Bronchial epithelial cell (primary cell): ENCODE data around the gene C10orf143. TPM values are rescaled to one million over a fixed set of nuclear protein-coding genes. Genes with fewer than 3 reads are reported as not detected.
A peak's percentile ranks its signal among the peaks of the same experiment; 100 is the strongest.

ENCODE experiments used
- DNase-seq: peaks from one replicate; pipeline ENCODE4 v3.0.0-alpha.2; 2010; ENCODE audit warnings: low read depth
- FAIRE-seq: peaks from 2 replicates; lab custom pipeline; 2011; peaks lifted over from hg19 to GRCh38; lab: Jason Lieb, UNC
- H3K27me3 ChIP-seq: 2 replicates; pipeline ENCODE4 v1.5.1; 2011; ENCODE audit warnings: low read length; ENCODE audit not compliant: control insufficient read depth, insufficient read depth
- H3K36me3 ChIP-seq: 2 replicates; pipeline ENCODE4 v1.5.1; 2011; ENCODE audit warnings: low read length; ENCODE audit not compliant: control insufficient read depth, insufficient read depth
- H3K4me3 ChIP-seq: 2 replicates; pipeline ENCODE4 v1.5.1; 2011; ENCODE audit warnings: mild to moderate bottlenecking, low read depth, low read length, control low read depth
- CTCF ChIP-seq: IDR thresholded peaks from 2 replicates; pipeline ENCODE4 v1.5.1; 2011; ENCODE audit warnings: mild to moderate bottlenecking, moderate library complexity, low read length, control low read depth, inconsistent platforms; ENCODE audit not compliant: insufficient read depth, severe bottlenecking
- total RNA-seq: library from RNA; depleted of rRNA; stranded (reverse); fragments of >200 nt; gene quantifications from 2 replicates; pipeline ENCODE4 v1.2.1, GENCODE V29; 2014

C10orf143 gene
- total RNA-seq, 1 donor from 2014 or later: 0.26 TPM

DNA sequence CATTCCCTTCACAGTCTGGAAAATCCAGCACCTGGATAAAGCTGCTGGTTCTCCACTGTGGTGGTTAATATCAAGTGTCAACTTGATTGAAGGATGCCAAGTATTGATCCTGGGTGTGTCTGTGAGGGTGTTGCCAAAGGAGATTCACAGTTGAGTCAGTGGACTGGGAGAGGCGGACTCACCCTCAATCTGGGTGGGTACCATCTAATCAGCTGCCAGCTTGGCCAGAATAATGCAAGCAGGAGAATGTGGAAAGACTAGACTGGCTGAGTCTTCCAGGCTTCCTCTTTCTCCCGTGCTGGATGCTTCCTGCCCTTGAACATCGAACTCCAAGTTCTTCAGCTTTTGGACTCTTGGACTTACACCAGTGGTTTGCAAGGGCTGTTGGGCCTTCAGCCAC is 48.4 kb downstream of the C10orf143 start:
- DNase-seq: no peak
- Histone ChIP-seq H3K4me3 (no peak overlapping the region), H3K36me3 (no peaks in the 10 kb centered on the region), H3K27me3 (no peaks in the 10 kb centered on the region)
- TF ChIP-seq CTCF: no peak
- peak; percentile 18 for FAIRE-seq

DNA sequence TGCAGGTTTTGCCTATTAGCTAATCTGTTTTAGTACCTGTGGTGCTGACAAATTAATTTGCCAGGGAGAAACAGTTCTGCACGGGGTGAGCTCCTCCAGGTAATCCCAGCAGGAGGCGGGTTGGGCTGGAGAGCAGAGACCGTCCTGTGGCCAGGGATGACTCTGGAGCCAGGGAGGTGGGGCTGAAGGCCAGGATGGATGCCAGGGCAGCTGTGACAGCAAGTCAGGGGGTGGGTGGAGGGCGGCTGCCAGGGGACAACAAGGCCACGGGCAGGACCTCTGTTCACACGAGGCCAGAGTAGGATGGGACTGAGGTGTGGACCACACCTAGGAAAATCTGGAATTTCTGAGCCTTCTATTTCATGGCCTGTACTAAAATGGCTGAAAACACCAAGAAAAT is 48.9 kb downstream of the C10orf143 start:
- DNase-seq (no peak), FAIRE-seq (no peak)
- no peaks in the 10 kb centered on the region for H3K27me3 ChIP-seq
- no peak overlapping the region for H3K4me3 ChIP-seq
- no peak for TF ChIP-seq CTCF
- no peaks in the 10 kb centered on the region for H3K36me3 ChIP-seq

DNA sequence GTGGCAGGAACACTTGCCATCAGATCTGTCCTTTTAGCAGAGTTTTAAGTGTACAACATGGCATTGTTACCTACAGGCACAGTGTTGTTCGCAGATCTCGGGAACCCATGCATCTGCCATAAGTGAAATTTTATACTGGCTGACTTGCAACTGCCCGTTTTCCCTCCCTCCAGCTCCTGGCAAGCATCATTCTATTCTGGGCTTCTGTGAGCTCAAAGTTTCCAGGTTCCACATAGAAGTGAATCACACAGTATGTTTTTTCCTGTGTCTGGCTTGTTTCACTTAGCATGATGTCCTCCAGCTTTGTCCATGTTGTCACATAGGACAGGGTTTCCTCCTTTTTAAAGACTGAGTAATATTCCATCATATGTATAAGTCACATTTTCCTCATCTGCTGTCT is 56.6 kb downstream of the C10orf143 start:
- H3K27me3 ChIP-seq: no peaks in the 10 kb centered on the region
- no peak for TF ChIP-seq CTCF
- no peak for FAIRE-seq

GRCh38 chr10:130053561-130053960 is 57.1 kb downstream of the C10orf143 start:
- no peaks in the 10 kb centered on the region for H3K27me3 ChIP-seq
- no peaks in the 10 kb centered on the region for H3K36me3 ChIP-seq
- no peak overlapping the region for H3K4me3 ChIP-seq
- no peak for TF ChIP-seq CTCF
- DNase-seq: no peak
- FAIRE-seq: no peak

More for the DNA sequence above, 56.6 kb downstream of the C10orf143 start:
- Histone ChIP-seq H3K36me3 (no peaks in the 10 kb centered on the region), H3K4me3 (no peak overlapping the region)
- DNase-seq: no peak

- FAIRE-seq (no peak), DNase-seq (no peak)
- H3K36me3 ChIP-seq: no peaks in the 10 kb centered on the region
- no peak for TF ChIP-seq CTCF
- H3K27me3 ChIP-seq: no peaks in the 10 kb centered on the region
- no peak overlapping the region for H3K4me3 ChIP-seq
Observed at GRCh38 chr10:130052193-130052592, 58.4 kb downstream of the C10orf143 start.

GRCh38 chr10:130050721-130051120 is 59.9 kb downstream of the C10orf143 start:
- TF ChIP-seq CTCF: no peak
- Histone ChIP-seq H3K36me3 (no peaks in the 10 kb centered on the region), H3K4me3 (no peak overlapping the region), H3K27me3 (no peaks in the 10 kb centered on the region)
- FAIRE-seq (no peak), DNase-seq (no peak)
